ENCODE data around the gene OR2B2.
"Not testable (repeated sequence)": the region's sequence is repeated elsewhere in the genome, so short reads cannot be mapped to it uniquely, and the experiment has no call there.

- not testable (repeated sequence) for TF ChIP-seq CTCF (conservative IDR thresholded peaks at IDR 0.05; ENCODE audit: low read depth, low read length); USF2 (IDR thresholded peaks at IDR 0.05; ENCODE audit: low read depth, low read length); POLR2A (IDR thresholded peaks at IDR 0.05; ENCODE audit: low read depth, low read length); NFE2L2 (IDR thresholded peaks at IDR 0.05; ENCODE audit: low read depth, low read length); ELK1 (IDR thresholded peaks at IDR 0.05; ENCODE audit: borderline replicate concordance, low read depth, low read length); MXI1 (IDR thresholded peaks at IDR 0.05; ENCODE audit: borderline replicate concordance, low read depth, low read length); MAZ (IDR thresholded peaks at IDR 0.05; ENCODE audit: borderline replicate concordance, low read depth, low read length); RAD21 (IDR thresholded peaks at IDR 0.05; ENCODE audit: low read length)
Measured at GRCh38 chr6:27900197-27900596, 12.0 kb downstream of the OR2B2 start.

Data from IMR-90 (cell line).